ENCODE data around the gene AGBL3. TPM values are rescaled to one million over a fixed set of nuclear protein-coding genes. Genes with fewer than 3 reads are reported as not detected.

The AGBL3 gene
- total RNA-seq, 1 experiment from 2014 or later: 2.1 TPM

DNA sequence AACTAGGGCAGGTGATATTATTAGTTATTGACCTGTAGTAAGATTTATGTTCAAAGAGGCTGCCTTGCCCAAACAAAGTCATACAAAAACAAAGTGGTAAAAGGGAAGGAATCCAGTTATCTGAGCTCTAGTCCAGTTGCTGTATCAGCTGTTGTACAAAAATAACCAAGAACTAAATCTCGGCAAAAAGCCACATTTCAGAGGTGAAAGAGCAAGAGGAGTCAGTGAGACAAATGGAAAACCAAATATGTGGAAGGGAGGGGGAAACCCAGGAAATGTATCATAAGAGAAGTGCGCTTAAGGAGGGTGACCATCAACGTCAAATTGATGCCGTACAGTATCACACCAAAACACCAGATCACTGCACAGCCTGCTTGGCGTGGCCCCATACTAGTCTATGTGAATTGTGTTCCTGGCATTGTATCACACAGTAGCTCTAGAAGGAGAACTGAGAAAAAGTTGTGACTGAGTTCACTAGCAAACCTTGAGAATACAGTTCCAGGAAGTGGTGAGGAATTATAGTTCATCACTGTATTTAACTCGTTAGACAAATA, 6.4 kb downstream of the AGBL3 start (continued):
- TF ChIP-seq, protein P1, sequence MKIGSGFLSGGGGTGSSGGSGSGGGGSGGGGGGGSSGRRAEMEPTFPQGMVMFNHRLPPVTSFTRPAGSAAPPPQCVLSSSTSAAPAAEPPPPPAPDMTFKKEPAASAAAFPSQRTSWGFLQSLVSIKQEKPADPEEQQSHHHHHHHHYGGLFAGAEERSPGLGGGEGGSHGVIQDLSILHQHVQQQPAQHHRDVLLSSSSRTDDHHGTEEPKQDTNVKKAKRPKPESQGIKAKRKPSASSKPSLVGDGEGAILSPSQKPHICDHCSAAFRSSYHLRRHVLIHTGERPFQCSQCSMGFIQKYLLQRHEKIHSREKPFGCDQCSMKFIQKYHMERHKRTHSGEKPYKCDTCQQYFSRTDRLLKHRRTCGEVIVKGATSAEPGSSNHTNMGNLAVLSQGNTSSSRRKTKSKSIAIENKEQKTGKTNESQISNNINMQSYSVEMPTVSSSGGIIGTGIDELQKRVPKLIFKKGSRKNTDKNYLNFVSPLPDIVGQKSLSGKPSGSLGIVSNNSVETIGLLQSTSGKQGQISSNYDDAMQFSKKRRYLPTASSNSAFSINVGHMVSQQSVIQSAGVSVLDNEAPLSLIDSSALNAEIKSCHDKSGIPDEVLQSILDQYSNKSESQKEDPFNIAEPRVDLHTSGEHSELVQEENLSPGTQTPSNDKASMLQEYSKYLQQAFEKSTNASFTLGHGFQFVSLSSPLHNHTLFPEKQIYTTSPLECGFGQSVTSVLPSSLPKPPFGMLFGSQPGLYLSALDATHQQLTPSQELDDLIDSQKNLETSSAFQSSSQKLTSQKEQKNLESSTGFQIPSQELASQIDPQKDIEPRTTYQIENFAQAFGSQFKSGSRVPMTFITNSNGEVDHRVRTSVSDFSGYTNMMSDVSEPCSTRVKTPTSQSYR (CRISPR knock-in tag; IDR thresholded peaks at IDR 0.05): no peak
- TF ChIP-seq, protein P2, sequence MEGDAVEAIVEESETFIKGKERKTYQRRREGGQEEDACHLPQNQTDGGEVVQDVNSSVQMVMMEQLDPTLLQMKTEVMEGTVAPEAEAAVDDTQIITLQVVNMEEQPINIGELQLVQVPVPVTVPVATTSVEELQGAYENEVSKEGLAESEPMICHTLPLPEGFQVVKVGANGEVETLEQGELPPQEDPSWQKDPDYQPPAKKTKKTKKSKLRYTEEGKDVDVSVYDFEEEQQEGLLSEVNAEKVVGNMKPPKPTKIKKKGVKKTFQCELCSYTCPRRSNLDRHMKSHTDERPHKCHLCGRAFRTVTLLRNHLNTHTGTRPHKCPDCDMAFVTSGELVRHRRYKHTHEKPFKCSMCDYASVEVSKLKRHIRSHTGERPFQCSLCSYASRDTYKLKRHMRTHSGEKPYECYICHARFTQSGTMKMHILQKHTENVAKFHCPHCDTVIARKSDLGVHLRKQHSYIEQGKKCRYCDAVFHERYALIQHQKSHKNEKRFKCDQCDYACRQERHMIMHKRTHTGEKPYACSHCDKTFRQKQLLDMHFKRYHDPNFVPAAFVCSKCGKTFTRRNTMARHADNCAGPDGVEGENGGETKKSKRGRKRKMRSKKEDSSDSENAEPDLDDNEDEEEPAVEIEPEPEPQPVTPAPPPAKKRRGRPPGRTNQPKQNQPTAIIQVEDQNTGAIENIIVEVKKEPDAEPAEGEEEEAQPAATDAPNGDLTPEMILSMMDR (IDR thresholded peaks at IDR 0.05): no peak
- TF ChIP-seq ESRRA (CRISPR knock-in tag; IDR thresholded peaks at IDR 0.05; ENCODE audit: borderline replicate concordance): no peak
- no peak for TF ChIP-seq NFYB (CRISPR knock-in tag; conservative IDR thresholded peaks at IDR 0.05; ENCODE audit: low read depth)
- no peak for TF ChIP-seq SMAD4 (CRISPR knock-in tag; IDR thresholded peaks at IDR 0.05)
- TF ChIP-seq SOX15 (CRISPR knock-in tag; IDR thresholded peaks at IDR 0.05): no peak
- no peak for TF ChIP-seq ZNF121 (CRISPR knock-in tag; IDR thresholded peaks at IDR 0.05)
- TF ChIP-seq EMX1 (CRISPR knock-in tag; IDR thresholded peaks at IDR 0.05): no peak
- TF ChIP-seq JUN (CRISPR knock-in tag; IDR thresholded peaks at IDR 0.05): no peak
- TF ChIP-seq, protein P3, sequence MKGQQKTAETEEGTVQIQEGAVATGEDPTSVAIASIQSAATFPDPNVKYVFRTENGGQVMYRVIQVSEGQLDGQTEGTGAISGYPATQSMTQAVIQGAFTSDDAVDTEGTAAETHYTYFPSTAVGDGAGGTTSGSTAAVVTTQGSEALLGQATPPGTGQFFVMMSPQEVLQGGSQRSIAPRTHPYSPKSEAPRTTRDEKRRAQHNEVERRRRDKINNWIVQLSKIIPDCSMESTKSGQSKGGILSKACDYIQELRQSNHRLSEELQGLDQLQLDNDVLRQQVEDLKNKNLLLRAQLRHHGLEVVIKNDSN (CRISPR knock-in tag; IDR thresholded peaks at IDR 0.05): no peak
- TF ChIP-seq ATF1 (CRISPR knock-in tag; IDR thresholded peaks at IDR 0.05): no peak
- TF ChIP-seq FOXP1 (CRISPR knock-in tag; IDR thresholded peaks at IDR 0.05; ENCODE audit: borderline replicate concordance): no peak
- TF ChIP-seq ZNF219 (CRISPR knock-in tag; IDR thresholded peaks at IDR 0.05; ENCODE audit: borderline replicate concordance): no peak

DNA sequence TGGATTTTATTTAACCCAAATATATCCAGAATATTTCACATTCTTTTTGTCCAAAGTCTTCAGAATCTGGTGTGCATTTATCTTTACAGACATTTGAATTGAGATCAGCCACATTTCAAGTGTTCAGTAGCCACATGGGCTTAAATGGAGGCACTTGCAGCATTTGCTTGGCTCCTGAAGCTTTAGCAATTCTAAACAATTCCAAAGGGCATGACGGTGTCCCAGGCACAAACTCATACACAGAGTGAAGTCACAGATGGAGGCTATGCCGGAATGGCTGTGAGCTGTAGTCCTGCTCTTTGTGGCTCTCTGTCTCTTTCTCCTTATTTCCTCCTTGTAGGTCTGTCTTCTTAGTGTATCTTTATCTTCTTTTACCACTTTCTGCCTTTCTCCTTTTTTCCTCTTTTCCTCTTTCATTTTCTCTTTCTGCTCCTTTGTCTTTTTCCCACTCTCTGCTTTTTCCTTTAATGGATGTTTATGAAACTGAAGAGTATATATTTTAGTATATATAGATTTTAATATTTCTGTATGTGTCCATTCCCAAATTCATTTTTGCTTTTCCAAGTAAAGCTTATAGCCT, 7.7 kb downstream of the AGBL3 start:
- H3K9me3 Mint-ChIP-seq: no peaks in the 10 kb centered on the region
- ATAC-seq (no peak), DNase-seq (ENCODE audit: low spot score) (no peak)
- H3K4me1 Mint-ChIP-seq: peaks cover 3% of the 10 kb centered on the region; the same call in 1 of the 2 replicates
- no peak overlapping the region for H3K27ac Mint-ChIP-seq
- POLR2A ChIA-PET: no interaction called here
- CTCF ChIA-PET: no interaction called here
- H3K27me3 Mint-ChIP-seq (ENCODE audit: low read depth): no peaks in the 10 kb centered on the region
- TF ChIP-seq, protein P4, sequence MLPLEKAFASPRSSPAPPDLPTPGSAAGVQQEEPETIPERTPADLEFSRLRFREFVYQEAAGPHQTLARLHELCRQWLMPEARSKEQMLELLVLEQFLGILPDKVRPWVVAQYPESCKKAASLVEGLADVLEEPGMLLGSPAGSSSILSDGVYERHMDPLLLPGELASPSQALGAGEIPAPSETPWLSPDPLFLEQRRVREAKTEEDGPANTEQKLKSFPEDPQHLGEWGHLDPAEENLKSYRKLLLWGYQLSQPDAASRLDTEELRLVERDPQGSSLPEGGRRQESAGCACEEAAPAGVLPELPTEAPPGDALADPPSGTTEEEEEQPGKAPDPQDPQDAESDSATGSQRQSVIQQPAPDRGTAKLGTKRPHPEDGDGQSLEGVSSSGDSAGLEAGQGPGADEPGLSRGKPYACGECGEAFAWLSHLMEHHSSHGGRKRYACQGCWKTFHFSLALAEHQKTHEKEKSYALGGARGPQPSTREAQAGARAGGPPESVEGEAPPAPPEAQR (CRISPR knock-in tag; IDR thresholded peaks at IDR 0.05): no peak
- no peak for TF ChIP-seq CBFB (CRISPR knock-in tag; IDR thresholded peaks at IDR 0.05; ENCODE audit: low read depth)
- no peak for TF ChIP-seq SMAD3 (CRISPR knock-in tag; IDR thresholded peaks at IDR 0.05; ENCODE audit: borderline replicate concordance)
- TF ChIP-seq ZNF671 (CRISPR knock-in tag; IDR thresholded peaks at IDR 0.05): no peak
- no peak for TF ChIP-seq CREB1 (CRISPR knock-in tag; IDR thresholded peaks at IDR 0.05)
- TF ChIP-seq ZNF263 (CRISPR knock-in tag; IDR thresholded peaks at IDR 0.05; ENCODE audit: low read depth): no peak
- TF ChIP-seq, protein P5, sequence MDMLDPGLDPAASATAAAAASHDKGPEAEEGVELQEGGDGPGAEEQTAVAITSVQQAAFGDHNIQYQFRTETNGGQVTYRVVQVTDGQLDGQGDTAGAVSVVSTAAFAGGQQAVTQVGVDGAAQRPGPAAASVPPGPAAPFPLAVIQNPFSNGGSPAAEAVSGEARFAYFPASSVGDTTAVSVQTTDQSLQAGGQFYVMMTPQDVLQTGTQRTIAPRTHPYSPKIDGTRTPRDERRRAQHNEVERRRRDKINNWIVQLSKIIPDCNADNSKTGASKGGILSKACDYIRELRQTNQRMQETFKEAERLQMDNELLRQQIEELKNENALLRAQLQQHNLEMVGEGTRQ (CRISPR knock-in tag; IDR thresholded peaks at IDR 0.05): no peak
- TF ChIP-seq MXD4 (CRISPR knock-in tag; IDR thresholded peaks at IDR 0.05; ENCODE audit: borderline replicate concordance): no peak
- no peak for TF ChIP-seq NFYB (CRISPR knock-in tag; conservative IDR thresholded peaks at IDR 0.05; ENCODE audit: low read depth)
- TF ChIP-seq, protein P6, sequence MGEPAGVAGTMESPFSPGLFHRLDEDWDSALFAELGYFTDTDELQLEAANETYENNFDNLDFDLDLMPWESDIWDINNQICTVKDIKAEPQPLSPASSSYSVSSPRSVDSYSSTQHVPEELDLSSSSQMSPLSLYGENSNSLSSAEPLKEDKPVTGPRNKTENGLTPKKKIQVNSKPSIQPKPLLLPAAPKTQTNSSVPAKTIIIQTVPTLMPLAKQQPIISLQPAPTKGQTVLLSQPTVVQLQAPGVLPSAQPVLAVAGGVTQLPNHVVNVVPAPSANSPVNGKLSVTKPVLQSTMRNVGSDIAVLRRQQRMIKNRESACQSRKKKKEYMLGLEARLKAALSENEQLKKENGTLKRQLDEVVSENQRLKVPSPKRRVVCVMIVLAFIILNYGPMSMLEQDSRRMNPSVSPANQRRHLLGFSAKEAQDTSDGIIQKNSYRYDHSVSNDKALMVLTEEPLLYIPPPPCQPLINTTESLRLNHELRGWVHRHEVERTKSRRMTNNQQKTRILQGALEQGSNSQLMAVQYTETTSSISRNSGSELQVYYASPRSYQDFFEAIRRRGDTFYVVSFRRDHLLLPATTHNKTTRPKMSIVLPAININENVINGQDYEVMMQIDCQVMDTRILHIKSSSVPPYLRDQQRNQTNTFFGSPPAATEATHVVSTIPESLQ (CRISPR knock-in tag; IDR thresholded peaks at IDR 0.05): no peak
- TF ChIP-seq NR2C2 (CRISPR knock-in tag; IDR thresholded peaks at IDR 0.05): no peak
- TF ChIP-seq ZNF396 (CRISPR knock-in tag; IDR thresholded peaks at IDR 0.05; ENCODE audit: borderline replicate concordance): no peak
- TF ChIP-seq GRHL2 (CRISPR knock-in tag; IDR thresholded peaks at IDR 0.05; ENCODE audit: insufficient replicate concordance, severe bottlenecking): no peak
- TF ChIP-seq RORB (CRISPR knock-in tag; IDR thresholded peaks at IDR 0.05): no peak
- TF ChIP-seq, protein P7, sequence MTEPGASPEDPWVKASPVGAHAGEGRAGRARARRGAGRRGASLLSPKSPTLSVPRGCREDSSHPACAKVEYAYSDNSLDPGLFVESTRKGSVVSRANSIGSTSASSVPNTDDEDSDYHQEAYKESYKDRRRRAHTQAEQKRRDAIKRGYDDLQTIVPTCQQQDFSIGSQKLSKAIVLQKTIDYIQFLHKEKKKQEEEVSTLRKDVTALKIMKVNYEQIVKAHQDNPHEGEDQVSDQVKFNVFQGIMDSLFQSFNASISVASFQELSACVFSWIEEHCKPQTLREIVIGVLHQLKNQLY (CRISPR knock-in tag; IDR thresholded peaks at IDR 0.05): no peak
- no peak for TF ChIP-seq SOX15 (CRISPR knock-in tag; IDR thresholded peaks at IDR 0.05)
- H3K4me3 Mint-ChIP-seq: no peak overlapping the region
- H3K36me3 Mint-ChIP-seq: no peaks in the 10 kb centered on the region; the same call in none of the 2 replicates

All from WTC11 (cell line).